Measurements from ENCODE around the gene DGCR2.
"Not testable (repeated sequence)": the region's sequence is repeated elsewhere in the genome, so short reads cannot be mapped to it uniquely, and the experiment has no call there.

The DGCR2 gene

DNA sequence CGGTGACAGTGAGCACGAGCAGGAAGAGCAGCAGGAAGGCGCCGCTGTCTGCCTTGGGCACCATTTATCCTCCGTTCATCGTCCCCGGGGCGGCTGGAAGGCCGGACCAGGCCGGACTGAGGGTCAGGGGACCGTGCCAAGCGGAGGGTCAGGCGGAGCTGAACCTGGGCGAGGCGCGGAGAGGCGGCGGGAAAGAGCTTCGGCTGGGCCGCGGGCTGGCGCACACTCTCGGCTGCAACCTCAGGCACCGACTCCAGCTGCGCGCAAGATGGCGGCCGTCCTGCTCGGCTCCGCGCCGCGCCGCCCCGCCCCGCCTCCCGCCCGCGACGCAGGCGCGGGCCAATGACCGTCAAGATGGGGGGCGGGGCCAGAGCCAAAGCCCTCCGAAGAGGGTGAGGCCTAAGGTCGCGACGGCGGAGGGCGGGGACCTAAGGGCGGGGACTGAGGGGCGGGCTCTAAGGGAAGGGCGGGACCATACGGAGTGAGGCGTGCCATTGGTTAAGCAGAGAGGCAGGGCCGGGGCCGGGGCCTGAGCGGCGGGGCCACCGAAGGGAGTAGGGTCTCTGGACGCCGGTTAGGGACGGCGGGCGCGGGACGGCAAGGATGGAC, at the start of gene DGCR2:
Gene DGCR2 (minus strand): TSS at position 270 of the 609 bp plus-strand sequence. CDS start 206 bp downstream, at position 64.
- DNase-seq (ENCODE audit: low read depth in 2 of 3, low spot score in 1 of 3), result peak; percentile 95

DNA sequence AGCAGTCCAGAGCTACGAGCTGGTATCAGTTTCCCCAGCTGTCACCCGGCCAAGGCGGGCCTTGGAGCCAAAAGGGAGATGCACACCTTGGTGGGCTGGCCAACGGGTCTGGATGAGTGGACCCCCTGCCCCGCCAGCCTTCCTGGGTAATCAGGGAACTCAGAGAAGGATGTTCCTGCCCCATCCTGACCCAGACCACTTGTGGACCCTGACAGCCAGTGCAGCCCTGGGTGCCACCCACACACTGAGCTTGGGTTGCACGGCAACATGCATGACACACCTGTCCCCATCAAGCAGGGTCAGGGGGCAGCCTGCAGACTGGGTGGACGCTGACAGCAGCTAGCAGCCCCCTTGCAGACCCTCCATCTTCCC, 47.7 kb upstream of the DGCR2 start:
- no peak for DNase-seq (ENCODE audit: low read depth in 2 of 3, low spot score in 1 of 3)

GRCh38 chr22:19169002-19169946, 47.1 kb upstream of the DGCR2 start:
- no peak for DNase-seq (ENCODE audit: low read depth in 2 of 3, low spot score in 1 of 3)

DNA sequence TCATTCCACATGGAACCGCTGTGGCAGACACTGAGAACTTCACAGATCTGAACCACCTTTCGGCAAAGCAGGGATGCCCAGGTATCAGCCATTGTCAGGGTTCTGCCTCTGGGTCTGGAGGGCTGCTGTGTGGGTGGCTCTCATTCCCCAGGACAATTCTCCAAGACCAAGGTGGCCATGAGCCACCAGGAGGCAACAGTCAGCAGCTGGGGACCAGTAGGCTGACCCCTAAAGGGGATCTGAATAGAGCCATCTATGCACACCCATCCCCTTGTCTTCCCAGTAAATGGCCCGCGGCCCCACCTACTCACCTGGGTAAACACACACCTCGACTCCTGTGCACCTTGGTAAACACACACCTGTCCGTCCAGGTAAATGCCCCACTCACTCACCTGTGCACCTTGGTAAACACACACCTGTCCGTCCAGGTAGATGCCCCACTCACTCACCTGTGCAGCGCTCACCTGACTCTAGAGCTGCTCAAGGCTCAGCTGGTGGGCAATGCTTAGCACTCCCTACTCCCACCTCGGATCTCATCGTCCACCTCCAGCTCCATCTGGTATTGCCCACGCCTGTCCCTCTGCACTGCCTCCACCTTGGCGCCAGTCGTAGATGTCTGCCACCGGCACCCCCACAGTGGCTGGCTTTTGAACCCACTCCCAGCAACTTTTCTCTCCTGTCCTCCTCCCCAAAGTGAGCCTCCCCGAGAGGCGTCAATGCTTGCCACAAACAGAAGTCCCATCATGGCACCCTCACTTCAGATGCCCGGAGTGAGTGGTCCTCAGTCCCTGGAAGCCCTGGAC, 46.1 kb upstream of the DGCR2 start:
- DNase-seq (ENCODE audit: low read depth in 2 of 3, low spot score in 1 of 3), result no peak

DNA sequence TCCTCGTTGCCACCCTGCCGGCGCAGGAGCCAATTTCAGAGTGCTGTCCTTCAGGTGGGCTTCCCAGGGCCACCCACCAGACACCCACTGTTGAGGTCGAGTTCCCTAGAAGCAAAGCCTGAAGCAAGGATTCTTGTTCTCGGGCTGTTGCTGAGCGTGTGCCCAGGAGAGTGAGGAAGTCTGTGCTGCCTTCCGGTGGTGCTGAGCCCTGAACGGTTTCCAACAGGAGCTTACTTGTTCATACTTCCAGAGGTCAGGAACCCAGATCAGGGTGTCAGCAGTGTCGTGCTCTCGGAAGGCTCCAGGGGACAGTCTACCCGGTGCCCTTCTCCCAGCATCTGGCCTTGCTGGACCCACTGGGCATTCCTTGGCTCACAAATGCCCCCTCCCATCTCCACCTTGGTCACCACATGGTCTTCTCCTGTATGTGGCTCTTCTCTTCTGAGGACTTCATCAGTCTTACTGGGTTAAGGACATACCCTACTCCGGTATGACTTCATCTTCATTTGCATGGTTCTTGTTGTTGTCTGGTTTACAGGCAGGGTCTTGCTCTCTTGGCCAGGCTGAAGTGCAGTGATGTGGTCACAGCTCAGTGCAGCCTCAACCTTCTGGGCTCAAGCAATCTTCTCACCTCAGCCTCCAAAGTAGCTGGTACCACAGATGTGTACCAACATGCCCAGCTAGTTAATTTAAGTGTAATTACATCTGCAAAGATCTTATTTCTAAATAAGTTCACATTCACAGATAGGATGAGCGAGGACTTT, 45.1 kb upstream of the DGCR2 start:
- no peak for DNase-seq (ENCODE audit: low read depth in 2 of 3, low spot score in 1 of 3)

DNA sequence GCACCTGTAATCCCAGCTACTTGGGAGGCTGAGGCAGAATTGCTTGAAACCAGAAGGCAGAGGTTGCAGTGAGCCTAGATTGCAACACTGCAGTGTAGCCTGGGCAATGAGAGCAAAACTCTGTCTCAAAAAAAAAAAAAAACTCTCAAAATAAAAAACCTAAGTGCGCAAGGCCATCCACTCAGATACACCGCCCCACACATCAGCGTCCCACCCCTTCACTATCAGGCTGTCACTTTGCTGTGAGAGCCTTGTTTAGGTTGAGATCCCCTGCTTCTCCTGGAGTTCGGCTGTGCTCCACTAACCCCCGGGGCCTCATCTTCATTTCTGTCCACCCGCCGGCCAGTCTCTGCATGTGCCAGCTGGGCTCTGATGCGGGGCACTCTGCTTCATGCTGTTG, 44.2 kb upstream of the DGCR2 start:
- no peak for DNase-seq (ENCODE audit: low read depth in 2 of 3, low spot score in 1 of 3)

DNA sequence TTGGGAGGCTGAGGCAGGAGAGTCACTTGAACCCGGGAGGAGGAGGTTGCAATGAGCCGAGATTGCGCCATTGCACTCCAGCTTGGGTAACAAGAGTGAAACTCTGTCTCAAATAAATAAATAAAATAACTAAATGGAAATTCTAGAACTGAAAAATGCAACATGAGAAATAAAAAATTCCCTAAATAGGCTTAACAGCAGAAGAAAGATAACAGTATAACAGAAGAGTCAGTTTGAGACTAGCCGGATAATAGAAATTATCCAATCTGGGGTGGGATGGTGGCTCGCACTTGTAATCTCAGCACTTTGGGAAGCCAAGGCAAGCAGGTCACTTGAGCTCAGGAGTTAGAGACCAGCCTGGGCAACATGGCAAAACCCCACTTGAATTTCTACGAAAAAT, 42.2 kb upstream of the DGCR2 start:
- no peak for DNase-seq (ENCODE audit: low read depth in 2 of 3, low spot score in 1 of 3)

DNA sequence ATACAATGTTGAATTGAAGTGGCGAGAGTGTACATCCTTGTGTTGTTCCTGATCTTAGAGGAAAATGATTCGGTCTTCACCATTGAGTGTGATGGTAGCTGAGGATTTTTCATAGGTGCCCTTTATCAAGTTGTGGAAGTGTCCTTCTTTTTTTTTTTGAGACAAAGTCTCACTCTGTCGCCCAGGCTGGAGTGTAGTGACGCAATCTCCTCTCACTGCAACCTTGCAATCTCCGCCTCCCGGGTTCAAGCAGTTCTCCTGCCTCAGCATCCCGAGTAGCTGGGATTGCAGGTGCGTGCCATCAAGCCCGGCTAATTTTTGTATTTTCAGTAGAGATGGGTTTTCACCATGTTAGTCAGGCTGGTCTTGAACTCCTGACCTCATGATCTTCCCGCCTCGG, 36.4 kb upstream of the DGCR2 start:
- DNase-seq (ENCODE audit: low read depth in 2 of 3, low spot score in 1 of 3), result not testable (repeated sequence)

DNA sequence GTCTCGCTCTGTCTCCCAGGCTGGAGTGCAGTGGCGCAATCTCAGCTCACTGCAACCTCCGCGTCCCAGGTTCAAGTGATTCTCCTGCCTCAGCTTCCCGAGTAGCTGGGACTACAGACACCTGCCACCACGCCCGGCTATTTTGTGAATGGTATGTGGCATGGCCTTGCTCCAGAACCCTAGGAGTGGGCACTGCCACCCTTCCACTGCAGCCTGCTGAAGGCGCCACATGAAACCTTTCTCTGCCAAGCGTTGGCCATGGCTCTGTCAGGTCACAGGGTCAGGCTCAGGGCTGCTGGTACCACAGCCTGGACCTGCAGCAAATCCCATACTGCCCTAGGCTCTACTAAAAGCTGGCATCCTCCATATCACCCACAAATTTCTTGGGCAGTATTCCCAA, 33.9 kb upstream of the DGCR2 start:
- not testable (repeated sequence) for DNase-seq (ENCODE audit: low read depth in 2 of 3, low spot score in 1 of 3)

DNA sequence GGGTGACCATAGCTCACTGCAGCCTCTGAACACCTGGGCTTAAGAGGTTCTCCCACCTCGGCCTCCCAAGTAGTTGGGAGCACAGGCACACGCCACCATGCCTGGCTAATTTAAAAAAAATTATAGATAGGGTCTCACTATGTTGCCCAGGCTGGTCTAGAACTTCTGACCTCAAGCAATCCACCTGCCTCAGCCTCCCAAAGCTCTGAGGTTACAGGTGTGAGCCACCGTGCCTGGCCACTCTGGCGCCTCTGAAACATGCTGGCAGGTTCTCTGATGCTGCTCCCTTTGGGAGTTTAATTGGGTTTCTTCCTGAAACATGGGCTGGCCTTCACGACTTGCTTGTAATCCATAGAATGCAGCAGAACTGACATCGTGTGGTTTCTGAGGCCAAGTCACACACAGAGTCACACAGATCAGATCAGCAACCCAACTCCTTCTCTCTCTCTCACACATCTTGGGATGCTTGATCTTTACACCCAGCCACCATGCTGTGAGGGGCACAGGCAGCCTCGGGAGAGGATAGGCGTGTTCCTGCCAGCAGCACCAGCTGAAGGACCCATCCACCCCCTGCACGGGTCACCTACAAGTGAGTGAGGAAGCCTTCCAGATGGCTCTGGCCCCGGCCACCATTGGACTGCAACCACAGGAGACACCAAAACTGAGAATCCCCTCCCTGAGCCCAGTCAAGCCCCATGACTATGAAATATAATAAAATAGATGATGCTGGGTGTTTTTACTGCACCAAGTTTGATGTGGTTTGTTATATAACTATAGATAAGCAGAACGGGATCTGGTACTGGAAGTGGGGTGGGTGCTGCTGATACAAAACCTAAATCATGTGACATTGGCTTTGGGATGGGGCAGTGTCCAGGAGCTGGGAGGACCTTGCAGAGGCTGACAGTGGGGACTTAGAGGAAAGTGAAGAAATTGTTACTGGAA, 31.0 kb upstream of the DGCR2 start:
- DNase-seq (ENCODE audit: low read depth in 2 of 3, low spot score in 1 of 3), result no peak

GRCh38 chr22:19151329-19152191, 29.3 kb upstream of the DGCR2 start:
- no peak for DNase-seq (ENCODE audit: low read depth in 2 of 3, low spot score in 1 of 3)

- no peak for DNase-seq (ENCODE audit: low read depth in 2 of 3, low spot score in 1 of 3)
Measured at GRCh38 chr22:19150482-19151328, 28.5 kb upstream of the DGCR2 start.

DNA sequence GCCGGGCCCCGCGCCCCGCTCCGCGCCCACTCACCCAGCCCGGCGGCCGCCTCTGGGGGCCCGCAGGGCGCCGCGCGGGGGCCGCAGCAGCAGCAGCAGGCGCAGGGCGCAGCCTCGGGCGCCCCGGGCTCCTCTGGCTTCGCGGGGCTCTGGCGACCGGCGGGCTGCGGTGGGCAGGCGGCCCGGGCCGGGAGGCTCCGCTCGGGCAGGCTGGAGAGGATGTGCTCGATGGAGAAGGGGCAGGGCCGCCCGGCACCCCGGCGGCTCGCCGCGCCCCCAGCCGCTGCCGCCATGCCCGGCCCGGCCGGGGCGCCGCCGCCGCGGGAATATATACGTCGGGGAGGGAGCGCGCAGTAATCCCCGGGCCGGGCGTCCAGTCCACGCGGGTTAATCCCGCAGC, 27.8 kb upstream of the DGCR2 start, which contains the start of gene GSC2:
Gene GSC2 (minus strand): TSS at position 302 of the 400 bp plus-strand sequence. CDS start 9 bp downstream, at position 293.
- no peak for DNase-seq (ENCODE audit: low read depth in 2 of 3, low spot score in 1 of 3)

DNA sequence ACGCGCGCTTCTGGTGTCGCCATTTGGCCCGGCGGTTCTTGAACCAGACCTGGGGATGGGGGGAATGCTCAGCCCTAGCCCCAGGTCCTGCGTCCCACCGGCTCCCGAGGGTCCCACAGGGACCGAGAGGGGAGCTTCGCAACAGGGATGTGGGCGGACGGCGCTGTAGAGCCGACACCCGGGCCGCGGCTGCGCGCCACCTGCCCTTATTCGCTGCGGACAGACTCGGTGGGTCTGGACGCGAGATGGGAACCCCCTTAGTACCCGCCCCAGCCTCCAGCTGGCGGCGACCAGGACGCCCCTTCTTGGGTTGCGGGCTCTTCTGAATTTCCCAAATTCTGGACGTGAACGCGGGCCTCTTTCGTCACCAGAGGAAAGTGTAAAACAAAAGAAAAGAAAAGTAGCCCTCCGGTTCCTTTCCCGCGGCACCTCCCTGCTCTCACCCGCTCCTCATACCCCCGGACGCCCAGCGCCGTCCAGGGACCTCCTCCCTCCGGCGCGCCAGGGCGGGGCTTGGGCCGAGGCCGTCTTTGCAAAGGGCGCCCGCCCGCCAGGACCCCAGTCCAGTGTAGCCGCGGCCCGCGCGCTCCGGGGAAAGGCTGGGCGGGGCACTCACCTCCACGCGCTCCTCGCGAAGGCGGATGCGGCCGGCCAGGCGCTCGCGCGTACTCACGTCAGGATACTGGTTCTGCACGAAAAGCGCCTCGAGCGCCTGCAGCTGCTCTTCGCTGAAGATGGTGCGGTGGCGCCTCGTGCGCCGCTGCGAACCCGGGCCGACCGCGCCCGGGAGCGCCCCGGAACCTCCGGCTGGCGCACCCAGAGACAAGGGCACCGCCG, 27.1 kb upstream of the DGCR2 start:
- peak in 1 of 3 donors; percentile 13 for DNase-seq (ENCODE audit: low read depth in 2 of 3, low spot score in 1 of 3)

DNA sequence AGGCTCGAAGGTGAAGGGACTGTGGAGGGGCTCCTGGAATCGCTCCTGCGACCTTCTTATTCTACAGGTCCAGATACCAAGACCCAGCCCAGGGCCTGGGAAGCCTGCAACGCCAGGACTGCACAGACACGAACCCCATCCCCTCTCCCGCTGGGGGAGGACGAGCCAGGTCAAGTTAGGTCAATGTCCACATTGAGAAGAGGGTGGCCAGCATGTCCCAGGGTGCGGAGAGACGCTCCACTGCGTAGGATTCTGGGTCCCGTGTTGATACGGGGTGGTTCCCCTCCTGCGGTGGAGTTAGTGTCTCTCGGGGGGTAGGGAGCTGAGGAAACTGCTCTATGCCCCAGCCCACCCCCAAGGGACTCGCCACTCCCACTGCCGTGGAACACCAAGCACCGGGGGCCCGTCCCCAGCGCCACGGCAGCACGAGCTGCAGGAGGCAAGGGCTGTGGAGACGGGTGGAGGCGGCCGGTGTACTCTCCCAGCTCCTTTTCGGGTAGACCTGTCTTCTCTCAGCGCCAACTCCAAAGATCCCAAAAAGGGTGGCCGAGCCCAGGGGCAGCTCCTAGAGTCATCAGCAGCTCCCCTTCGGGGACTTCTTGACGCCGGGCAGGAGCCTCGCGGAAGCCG, 26.3 kb upstream of the DGCR2 start:
- DNase-seq (ENCODE audit: low read depth in 2 of 3, low spot score in 1 of 3), result no peak

DNA sequence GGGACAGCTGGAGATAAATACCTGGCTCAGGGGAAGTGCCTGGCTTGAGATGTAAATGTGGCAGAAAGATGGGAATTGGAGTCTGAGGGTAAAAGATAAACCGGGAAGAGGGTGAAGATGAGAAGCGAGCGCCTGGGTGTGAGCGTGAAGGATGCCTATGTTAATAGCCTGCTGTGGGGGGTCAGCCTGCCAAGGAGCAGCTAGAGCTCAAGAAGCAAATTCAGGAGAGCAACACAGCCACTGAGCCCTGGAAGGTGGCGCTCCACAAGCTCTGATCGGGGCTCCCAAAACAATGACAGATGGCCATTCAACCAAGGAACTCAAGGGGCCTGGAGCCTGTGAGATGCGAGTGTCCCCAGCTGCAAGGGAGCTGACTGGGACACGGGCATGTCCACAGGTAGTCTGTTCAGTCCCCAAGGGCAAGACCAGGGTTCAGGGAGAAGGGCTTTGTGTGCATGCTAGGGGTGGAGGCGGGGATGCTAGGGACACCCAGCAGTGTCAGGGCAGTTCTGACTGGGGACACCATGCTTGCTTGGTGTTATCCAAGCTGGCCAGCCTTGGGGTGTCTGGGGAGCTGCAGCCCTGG, 25.1 kb upstream of the DGCR2 start:
- DNase-seq (ENCODE audit: low read depth in 2 of 3, low spot score in 1 of 3), result no peak
